Activated effector memory CD4-positive, alpha-beta T cell treated with anti-CD3 and anti-CD28 coated beads, Interleukin-2, amount 50 U/mL, for 16 hours (primary cell): ENCODE results near the gene IFT80.
A peak's percentile ranks its signal among the peaks of the same experiment; 100 is the strongest.

Experiments used
- DNase-seq: peaks from one replicate; pipeline ENCODE4 v3.0.0-alpha.2; 2020

The IFT80 gene

DNA sequence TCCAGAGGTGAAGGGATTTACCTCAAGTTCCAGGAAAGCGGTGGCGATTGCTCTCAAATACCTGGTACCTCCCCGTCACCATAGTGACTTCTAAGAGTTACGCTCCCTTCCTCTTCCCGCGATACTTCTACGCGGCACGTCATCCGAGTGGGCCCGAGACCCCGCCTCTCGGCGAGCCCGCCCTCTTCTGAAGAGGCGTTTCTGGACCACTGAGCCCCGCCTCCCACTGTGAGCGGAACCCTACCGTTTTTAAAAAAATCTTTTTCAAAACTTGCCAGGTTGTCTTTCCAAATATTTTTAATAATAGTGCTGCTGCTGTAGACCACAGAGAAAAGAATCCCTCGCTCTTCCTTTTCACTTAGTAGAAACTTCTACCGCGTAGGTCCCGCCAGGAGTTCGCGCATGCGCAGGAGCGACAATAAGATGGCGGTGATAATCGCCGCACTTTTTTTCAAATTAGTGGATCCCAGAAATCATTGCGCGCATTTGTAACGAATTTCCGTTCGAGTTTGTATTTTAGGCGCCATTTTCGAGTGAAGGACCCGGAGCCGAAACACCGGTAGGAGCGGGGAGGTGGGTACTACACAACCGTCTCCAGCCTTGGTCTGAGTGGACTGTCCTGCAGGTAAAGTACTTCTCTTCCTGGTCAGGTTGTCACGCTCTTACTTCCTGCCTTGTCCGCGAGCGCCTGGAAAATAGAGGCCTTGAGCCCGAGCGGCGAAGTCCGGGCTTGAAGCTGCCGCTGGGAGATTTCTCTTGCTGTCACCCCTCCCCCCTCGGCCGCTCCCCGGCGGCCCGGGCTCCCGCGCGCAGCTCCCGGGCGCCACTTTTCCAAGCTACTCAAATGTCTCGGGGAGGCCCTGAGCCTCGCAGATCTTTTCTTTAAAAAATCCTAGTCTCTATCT, at the start of gene IFT80, which contains the start of gene SMC4:
TSS of gene IFT80 (minus strand) at position 101 of the 905 bp plus-strand sequence. CDS start 14,625 bp downstream, outside the sequence.
TSS of gene SMC4 (plus strand) at position 526 of the 905 bp plus-strand sequence. CDS start 1,177 bp downstream, outside the sequence.
- peak; percentile 98 for DNase-seq

DNA sequence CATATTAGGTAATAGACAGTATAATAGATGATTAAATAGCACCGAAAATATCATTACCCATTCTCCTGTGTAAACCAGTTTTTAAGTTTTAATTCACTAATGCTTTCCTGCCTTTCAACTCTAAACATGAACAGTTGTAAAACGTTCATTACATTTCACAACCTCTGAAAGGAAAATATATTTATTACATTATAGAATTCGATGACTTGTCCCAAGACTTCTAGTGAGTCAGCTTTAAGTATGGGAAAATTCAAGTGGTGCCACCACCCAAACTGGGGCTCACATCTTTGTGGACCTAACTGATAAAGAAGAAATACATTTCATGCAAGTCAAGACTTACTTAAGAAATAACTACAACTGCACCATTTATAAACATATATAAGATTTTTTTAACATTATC, 48.5 kb upstream of the IFT80 start:
- no peak for DNase-seq

DNA sequence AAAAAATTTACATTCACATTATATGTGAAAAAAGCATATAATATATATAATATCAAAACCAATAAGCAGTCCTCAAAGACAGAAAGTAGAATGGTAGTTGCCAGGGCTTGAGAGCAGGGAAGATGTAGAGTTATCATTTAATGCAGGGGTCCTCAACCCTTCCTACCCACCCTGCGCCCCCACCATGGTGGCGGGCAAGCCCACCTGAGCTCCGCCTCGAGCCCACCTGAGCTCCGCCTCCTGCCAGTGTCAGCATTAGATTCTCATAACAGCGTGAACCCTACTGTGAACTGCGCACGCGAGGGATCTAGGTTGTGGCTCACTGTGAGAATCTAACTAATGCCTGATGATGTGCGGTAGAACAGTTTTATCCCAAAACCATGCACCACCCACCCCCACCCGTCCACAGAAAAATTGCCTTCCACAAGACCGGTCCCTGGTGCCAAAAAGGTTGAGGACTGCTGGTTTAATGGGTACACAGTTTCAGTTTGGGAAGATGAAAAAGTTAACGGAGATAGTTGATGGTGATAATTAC, 47.6 kb upstream of the IFT80 start:
- no peak for DNase-seq

DNA sequence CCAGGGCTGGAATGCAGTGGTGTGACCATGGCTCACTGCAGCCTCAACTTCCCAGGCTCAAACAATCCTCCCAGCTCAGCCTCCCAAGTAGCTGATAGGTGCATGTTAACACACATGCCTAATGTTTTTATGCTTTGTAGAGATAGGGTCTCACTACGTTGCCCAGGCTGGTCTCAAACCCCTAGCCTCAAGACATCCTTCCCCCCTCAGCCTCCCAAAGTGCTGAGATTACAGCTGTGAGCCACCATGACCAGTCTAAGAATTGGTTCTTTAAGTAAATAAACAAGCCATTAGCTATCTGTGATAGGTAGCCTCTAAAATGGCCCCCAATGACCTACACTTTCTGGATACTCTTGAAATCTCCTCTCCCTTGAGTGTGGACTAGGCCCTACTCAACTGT, 46.8 kb upstream of the IFT80 start:
- DNase-seq = no peak

DNA sequence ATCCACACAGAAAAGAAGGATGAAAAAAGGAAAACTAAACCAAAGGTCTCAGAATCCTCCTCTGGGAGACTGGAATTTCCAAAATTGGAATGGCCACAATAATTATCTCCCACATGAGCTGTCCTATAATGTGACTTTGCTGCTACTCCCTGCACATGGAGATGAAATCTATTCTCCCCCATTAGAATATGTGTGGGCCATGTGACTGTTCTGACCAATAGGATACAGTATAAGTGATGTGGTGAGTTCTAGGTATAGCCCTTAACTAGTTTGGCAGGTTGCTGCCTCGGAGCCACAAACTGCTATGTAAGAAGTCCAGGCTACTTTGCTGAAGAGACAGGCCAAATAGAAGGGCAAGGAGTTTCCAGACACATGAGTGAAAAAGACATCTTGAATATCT, 45.4 kb upstream of the IFT80 start:
- no peak for DNase-seq

DNA sequence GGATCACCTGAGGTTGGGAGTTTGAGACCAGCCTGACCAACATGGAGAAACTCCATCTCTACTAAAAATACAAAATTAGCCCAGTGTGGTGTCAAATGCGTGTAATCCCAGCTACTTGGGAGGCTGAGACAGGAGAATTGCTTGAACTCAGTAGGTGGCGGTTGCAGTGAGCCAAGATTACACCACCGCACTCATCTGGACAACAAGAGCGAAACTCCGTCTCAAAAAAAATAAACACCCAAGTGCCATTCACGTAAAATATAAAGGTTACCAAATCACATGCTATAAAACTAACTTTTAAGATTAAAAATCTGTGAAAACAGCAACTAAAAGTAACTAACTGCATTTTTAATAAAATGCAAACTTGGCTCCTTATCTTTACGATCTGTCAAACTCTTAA, 41.7 kb upstream of the IFT80 start:
- no peak for DNase-seq

DNA sequence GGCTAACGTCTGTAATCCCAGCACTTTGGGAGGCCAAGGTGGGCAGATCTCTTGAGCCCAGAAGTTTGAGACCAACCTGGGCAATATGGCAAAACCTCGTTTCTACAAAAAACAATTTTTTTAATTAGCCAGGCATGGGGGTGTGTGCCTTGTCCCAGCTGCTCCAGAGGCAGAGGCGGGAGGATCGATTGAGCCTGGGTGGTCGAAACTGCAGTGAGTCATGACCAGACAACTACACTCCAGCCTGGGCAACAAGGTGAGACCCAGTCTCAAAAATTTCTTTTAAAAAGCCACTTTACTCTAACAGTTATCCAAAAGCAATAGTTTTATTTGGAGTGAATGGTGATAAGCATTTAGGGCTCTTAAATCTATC, 38.0 kb upstream of the IFT80 start:
- DNase-seq = no peak

DNA sequence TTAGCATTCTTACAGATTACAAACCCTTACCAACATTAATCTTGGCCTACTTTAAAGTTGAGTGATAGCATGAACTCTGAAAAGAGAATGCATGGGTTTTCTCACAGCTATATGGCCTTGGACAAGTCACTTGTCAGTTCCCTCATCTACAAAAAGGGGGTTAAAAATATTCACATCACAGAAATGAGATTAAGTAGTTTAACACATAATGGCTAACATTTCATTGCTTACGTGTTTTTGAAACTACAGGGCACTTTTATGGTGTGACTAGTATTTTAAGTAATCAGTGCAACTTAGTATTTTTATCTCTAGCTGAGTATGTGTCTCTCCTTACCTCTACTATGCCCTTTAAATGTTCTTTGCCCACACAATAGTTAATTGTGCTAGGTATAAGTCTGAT, 36.7 kb upstream of the IFT80 start:
- no peak for DNase-seq

DNA sequence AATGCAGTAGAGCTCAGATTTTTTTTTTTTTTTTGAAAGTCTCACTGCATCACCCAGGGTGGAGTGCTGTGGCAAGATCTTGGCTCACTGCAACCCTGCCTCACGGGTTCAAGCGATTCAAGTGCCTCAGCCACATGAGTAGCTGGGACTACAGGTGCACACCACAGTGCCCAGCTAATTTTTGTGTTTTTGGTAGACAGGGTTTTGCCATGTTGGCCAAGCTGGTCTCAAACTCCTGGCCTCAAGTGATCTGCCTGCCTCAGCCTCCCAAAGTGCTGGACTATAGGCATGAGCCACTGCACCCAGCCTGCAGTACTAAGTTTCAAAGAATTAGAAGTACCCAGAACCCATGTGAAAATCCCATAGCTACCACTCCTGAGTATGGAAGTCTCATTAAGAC, 36.1 kb upstream of the IFT80 start:
- no peak for DNase-seq

DNA sequence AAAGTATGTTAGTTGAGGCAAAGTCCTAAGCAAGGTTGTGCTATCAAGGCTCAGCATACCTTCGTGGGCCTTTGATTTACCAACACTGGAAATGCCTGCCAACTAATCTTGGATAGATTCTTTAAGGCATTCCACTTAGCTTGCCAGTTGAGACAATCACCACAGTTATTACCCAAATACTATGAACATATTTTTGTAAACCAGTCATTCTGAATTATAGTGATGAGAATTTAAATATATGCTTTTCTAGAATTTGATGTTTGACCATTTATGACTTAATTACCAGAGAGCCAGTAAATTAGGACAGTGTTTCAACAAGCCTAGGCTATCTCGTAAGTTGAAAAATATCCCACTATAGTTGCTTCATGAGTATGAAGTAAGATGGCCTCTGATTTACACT, 35.0 kb upstream of the IFT80 start:
- DNase-seq = no peak

DNA sequence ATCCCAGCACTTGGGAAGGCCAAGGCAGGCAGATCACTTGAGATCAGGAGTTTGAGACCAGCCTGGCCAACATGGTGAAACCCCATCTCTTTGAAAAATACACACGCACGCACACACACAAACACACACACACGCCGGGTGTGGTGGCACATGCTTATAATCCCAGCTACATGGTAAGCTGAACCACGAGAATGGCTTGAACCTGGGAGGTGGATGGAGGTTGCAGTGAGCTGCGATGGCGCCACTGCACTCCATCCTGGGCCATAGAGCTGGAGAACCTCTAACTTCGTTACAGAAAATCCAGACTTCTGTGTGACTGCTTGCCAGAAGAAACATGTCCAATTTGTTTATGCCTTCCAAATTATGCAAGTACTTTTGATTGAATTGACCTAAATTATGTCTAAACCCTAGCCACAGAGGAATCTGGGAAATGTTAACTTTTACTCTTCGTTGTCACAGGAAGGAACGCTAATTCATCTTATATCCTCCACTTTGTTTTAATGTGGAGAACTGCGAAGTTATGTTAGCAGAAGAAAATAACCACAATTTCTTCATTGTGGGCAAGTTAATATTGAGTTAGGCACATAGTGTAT, 28.9 kb upstream of the IFT80 start:
- DNase-seq = no peak

DNA sequence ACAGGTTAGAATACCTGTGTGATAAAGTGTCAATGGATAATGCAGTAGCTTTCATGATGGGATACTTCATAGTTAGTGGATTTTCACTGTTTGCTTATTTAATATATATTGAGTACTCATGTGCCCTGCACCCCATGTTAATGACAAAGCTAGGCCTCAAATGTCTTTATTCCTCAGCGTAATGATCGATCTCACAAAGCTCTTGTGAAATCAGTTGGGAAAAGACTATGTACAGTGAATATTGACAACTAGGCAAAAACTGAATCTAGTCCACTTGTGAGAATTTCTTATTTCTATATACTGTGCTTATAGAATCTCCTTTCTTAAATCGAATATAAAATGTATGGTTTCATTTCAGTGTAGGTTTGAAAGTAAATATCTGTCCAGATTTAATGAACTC, 18.3 kb upstream of the IFT80 start:
- no peak for DNase-seq

DNA sequence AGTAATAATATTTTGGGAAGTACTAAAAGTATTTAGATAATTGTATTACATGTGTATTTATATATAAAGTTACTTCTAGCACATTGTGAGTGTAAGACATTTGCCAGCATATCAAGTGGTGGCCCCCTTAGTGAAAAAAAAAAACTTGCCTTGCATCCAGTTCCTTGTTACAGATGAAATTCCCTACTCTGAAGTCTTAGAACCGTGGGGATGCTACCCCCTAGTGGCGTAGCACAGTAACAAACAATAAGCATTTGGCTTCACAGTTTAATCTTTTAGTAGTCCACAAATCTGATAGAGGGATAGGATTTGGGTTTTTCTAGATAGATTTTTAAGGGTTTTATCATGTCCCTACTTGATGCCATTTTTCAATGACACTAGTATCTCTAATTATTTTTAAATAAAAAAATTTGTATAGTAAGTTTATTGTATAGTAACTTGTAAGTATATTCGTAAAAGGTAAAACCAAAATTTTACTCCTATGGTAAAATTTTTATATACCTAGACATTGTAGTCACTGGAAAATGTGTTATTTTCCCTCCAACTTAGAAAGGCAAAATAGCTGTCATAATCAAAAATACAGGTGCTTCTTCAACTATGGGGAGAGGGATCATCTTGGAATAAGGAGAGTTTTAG, 14.7 kb upstream of the IFT80 start:
- DNase-seq = peak; percentile 86

DNA sequence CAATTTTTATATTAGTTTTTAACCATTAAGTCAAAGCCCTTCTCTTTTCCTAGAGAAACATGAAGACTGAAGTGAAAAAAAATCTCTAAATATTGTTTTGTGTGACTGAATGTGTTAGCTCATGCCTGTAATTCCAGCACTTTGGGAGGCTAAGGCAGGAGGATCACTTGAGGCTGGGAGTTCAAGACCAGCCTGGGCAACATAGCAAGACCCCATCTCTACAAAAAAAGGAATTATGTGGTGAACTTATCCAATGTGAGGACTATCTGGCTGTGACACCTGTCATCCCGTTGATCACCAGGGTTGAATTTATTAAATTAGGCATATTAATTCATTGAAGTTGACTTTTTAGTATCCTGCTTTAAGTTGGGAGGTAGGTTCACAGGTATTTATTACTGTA, 13.5 kb upstream of the IFT80 start:
- no peak for DNase-seq

DNA sequence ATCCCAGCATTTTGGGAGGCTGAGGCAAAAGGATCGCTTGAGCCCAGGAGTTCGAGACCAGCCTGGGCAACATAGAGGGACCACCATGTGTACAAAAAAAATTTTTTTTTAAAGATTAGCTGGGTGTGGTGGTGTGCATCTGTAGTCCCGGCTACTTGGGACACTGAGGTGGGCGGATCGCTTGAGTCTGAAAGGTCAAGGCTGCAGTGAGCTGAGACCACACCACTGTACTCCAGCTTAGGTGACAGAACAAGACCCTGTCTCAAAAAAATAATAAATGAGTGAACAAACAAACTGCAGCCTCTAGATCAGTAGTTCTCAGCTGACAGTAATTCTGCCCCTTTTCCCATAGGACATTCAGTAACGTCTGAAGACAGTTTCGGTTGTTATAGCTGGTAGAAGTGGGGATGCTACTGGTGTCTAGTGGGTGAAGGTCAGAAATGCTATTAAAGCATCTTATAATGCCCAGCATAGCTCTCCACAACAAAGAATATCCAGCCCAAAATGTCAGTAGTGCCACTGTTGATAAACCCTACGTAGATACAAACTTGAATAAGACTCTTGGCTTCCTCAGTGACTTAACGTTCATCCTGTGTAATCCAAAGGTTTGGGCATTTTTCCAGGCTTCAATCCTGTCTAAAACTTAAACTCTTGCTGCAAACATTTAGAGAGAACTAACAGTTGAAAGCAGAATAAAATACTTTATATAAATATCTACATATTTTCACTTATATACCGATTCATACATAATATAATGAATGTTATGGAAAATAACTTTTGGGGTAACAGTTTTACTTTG, 11.0 kb upstream of the IFT80 start:
- DNase-seq = no peak

DNA sequence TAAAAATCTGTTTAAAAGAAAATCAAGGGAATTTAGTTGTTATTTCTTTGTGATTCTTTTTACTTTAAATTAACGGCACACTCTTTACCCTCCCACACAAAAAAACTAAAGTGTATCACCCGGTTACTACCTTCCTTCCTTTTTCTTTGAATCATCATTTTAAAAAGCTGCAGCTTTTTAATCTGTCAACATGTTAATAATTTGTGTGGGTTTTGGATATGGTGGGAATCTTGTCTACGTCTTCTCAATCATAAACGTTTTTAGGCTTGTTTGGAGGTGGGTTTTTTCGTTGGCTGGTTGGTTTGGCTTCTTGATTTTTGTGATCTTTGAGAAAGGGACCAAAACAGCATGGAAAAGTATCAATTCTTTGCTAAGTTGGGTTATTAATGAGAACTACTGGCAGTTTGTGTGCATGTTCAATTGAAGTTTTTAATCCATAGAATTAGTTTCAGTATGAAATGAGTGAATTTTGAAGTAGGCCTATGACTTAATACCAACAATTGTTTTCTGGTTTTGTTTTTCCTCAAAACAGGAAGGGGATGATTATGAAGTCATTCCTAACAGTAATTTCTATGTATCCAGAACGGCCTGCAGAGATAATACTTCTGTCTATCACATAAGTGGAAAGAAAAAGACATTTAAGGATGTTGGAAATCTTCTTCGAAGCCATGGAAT, 4.9 kb upstream of the IFT80 start:
- DNase-seq = no peak

DNA sequence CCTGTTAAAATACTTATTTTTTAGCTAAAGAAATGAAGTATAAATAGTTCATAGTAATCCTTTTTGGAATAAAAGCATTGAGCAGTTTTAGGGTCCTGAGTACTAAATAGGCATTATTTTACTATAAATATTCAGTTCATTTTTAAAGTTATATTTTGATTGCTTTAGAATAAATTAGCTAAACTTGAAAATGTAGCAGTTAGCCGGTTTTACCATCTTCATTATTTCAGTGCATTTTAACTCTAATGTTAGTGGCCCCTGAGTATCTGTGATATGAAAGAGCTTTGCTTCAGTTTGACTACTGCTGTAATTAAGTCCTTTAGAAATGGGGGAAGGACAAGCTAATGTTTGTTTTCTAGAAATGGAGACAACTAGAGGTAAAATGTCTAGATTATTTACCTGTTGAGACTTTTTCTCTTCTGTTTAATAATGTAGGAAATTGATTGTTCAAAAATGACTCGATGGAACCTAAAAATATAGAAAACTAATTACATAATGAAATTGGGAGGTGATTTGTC, 4.1 kb upstream of the IFT80 start:
- no peak for DNase-seq

DNA sequence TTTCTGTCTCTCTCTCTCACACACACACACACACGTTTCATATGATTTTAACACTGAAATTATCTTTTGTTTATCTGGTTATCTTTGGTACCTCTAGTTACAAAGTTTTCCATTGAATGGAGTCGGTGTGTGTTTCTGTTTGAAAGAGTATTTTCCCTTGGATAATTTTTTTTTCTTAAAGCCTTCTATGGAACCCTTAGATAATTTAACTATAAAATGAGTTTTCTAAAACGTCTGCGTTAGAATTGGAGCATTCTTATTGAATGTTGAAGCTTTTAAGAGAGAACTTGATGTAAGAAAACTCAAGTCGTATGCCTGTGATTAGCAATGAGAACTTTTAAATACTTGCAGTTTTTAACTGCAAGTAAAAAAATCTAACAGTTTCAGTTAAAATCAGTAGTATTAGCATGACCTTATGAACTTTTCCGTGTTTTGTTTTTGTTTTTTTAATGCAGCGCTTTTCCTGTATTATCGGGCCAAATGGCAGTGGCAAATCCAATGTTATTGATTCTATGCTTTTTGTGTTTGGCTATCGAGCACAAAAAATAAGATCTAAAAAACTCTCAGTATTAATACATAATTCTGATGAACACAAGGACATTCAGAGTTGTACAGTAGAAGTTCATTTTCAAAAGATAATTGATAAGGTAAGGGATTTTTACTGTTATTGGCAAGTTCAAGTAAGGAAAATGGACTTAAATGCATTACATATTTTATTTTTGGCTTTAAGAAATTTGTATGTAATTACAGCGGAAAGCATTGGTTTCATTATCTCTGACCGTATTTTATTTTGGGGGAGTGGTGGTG, 3.4 kb upstream of the IFT80 start:
- DNase-seq = no peak

DNA sequence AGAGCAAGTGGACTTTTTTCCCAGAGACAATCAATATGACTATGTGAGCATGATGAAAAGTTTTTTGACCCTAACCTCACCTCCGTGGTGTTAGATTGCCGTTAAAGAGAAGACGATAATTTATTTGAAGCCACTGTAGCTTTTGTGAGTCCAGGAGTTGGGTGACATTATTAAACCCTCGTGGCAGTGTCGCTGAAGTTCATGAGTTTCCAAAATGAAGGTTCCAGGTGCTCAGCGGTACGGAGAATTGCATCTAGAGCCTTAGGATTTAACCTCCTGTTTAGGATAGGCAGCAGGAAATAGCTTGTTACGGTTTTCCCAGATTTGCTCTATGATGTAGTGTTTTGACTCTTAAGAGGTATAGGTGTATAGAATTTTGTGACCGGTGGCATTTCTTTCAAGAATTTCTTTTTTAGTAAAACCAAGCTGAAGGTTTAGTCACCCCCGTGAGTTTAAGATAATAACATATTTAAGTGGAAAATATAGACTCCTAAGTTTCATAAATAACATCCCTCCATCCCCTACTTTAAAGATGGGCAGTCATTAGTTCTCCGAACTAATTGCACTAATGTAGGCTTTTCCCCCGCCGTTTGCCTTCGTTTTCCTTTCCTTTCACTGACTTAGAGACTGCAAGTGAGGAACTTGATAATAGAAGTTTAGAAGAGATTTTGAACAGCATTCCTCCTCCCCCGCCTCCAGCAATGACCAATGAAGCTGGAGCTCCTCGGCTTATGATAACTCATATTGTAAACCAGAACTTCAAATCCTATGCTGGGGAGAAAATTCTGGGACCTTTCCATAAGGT, 2.5 kb upstream of the IFT80 start:
- DNase-seq = no peak

DNA sequence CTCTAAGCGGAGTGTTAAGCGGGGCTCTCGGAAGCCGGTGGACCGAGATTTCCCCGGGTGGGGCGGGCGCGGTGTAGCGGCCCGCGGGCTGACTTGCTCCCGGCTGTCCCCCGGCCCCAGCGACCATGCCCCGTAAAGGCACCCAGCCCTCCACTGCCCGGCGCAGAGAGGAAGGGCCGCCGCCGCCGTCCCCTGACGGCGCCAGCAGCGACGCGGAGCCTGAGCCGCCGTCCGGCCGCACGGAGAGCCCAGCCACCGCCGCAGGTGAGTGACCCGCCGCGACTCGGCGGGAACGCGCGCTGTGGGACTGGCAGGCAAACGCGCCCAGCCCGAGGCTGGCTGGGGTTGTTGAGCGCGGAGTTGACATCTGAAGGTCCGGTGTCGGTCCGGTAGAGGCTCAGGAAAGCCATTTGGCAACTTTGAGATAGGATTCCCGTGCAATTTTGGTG, 1.7 kb upstream of the IFT80 start:
- DNase-seq = peak; percentile 71
